ENCODE data around the gene CALML5.

GRCh38 chr10:5531558-5532306 lies 32.4 kb upstream of the CALML5 start:
- TF ChIP-seq CTCF (IDR thresholded peaks at IDR 0.05) (no peak), POLR2A (IDR thresholded peaks at IDR 0.05) (no peak)

All from body of pancreas (tissue), 4 donors.